A673 (cell line): Measurements from ENCODE around the gene RBP3. TPM values are rescaled to one million over a fixed set of nuclear protein-coding genes. Genes with fewer than 3 reads are reported as not detected.

Source experiments
- BruUV-seq: library from RNA; stranded (reverse); fragments of 400-500 nt; replicated peaks from 2 replicates; lab custom pipeline; 2021; lab: Mats Ljungman, UMichigan
- CTCF ChIA-PET: fragments of 300-600 bp; sonication (Branson Sonifier 250); formaldehyde crosslinking; loops from one replicate; lab custom pipeline; 2022; ENCODE audit warnings: antibody characterized with exemption; lab: Charles Lee
- POLR2A ChIA-PET: fragments of 300-600 bp; sonication (Branson Sonifier 250); formaldehyde crosslinking; loops from one replicate; lab custom pipeline; 2022; ENCODE audit warnings: antibody characterized with exemption; ENCODE audit not compliant: low non-redundant PET; lab: Charles Lee
- DNase-seq: peaks from one replicate; pipeline ENCODE4 v3.0.0-alpha.2; 2015; ENCODE audit warnings: low spot score
- H3K27ac ChIP-seq: fragments of 200-600 bp; sonication (generic); 2 replicates; pipeline ENCODE4 v1.5.1; 2016; ENCODE audit warnings: mixed run types, low read depth, mild to moderate bottlenecking, mixed read lengths, antibody characterized with exemption, low read length; ENCODE audit not compliant: poor library complexity, severe bottlenecking
- H3K27me3 ChIP-seq: fragments of 200-600 bp; sonication (generic); replicated peaks from 2 replicates; pipeline ENCODE4 v1.6.1; 2017; ENCODE audit warnings: mixed run types, low read depth, mild to moderate bottlenecking, mixed read lengths, antibody characterized with exemption, low read length; ENCODE audit not compliant: insufficient read depth, poor library complexity
- H3K36me3 ChIP-seq: fragments of 200-600 bp; sonication (generic); 2 replicates; pipeline ENCODE4 v1.6.1; 2016; ENCODE audit warnings: mixed run types, mild to moderate bottlenecking, mixed read lengths, antibody characterized with exemption, low read length; ENCODE audit not compliant: insufficient read depth, poor library complexity, severe bottlenecking
- H3K4me1 ChIP-seq: fragments of 200-600 bp; sonication (generic); 2 replicates; pipeline ENCODE4 v1.6.1; 2017; ENCODE audit warnings: mixed run types, mild to moderate bottlenecking, mixed read lengths, antibody characterized with exemption, low read length; ENCODE audit not compliant: insufficient read depth, poor library complexity, severe bottlenecking
- H3K4me3 ChIP-seq: fragments of 200-600 bp; sonication (generic); 2 replicates; pipeline ENCODE4 v1.5.1; 2016; ENCODE audit warnings: low read depth, mixed run types, mild to moderate bottlenecking, mixed read lengths, low read length; ENCODE audit not compliant: poor library complexity, severe bottlenecking
- H3K9me3 ChIP-seq: fragments of 200-600 bp; sonication (generic); 2 replicates; pipeline ENCODE4 v1.6.1; 2016; ENCODE audit warnings: mixed run types, low read depth, mild to moderate bottlenecking, mixed read lengths, antibody characterized with exemption, low read length; ENCODE audit not compliant: poor library complexity, severe bottlenecking
- EZH2 ChIP-seq: fragments of 200-600 bp; sonication (generic); IDR thresholded peaks from 2 replicates; pipeline ENCODE4 v1.6.1; 2017; ENCODE audit warnings: borderline replicate concordance, low read depth, mild to moderate bottlenecking, mixed read lengths, antibody characterized with exemption, low read length; ENCODE audit not compliant: poor library complexity, severe bottlenecking
- intact Hi-C: fragments of 100-400 bp; cut with micrococcal nuclease; formaldehyde crosslinking; loops from one replicate; pipeline ENCODE4 v1.10.0; 2022; ENCODE audit not compliant: unreplicated experiment
- total RNA-seq: library from RNA; stranded (reverse); gene quantifications from 2 replicates; pipeline ENCODE4 v1.2.3, GENCODE V29; 2021
- TF ChIP-seq, protein P1 (sequence below): fragments of 300-800, 200-600 bp; sonication (generic); conservative IDR thresholded peaks from 2 replicates; pipeline ENCODE4 v1.5.1; 2017; ENCODE audit warnings: low read depth, mild to moderate bottlenecking, antibody characterized with exemption, low read length, moderate library complexity, mixed read lengths

Gene RBP3
- total RNA-seq, 1 experiment from 2014 or later: not detected

DNA sequence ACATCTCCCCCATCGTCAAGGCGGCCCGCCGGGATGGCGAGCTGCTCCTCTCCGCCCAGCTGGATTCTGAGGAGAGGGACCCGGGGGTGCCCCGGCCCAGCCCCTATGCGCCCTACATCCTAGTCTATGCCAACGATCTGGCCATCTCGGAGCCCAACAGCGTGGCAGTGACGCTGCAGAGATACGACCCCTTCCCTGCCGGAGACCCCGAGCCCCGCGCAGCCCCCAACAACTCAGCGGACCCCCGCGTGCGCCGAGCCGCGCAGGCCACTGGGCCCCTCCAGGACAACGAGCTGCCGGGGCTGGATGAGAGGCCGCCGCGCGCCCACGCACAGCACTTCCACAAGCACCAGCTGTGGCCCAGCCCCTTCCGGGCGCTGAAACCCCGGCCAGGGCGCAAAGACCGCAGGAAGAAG is 38.1 kb upstream of the RBP3 start:
- H3K27ac ChIP-seq: no peak overlapping the region
- H3K4me1 ChIP-seq: no peaks in the 10 kb centered on the region
- intact Hi-C loops: loop anchor here (10.0 kb wide), 1 partner anchor 65 kb away; no protein-coding TSS in a partner anchor
- H3K27me3 ChIP-seq: no peaks in the 10 kb centered on the region
- H3K4me3 ChIP-seq: no peak overlapping the region
- H3K36me3 ChIP-seq: no peaks in the 10 kb centered on the region
- TF ChIP-seq, protein P1, sequence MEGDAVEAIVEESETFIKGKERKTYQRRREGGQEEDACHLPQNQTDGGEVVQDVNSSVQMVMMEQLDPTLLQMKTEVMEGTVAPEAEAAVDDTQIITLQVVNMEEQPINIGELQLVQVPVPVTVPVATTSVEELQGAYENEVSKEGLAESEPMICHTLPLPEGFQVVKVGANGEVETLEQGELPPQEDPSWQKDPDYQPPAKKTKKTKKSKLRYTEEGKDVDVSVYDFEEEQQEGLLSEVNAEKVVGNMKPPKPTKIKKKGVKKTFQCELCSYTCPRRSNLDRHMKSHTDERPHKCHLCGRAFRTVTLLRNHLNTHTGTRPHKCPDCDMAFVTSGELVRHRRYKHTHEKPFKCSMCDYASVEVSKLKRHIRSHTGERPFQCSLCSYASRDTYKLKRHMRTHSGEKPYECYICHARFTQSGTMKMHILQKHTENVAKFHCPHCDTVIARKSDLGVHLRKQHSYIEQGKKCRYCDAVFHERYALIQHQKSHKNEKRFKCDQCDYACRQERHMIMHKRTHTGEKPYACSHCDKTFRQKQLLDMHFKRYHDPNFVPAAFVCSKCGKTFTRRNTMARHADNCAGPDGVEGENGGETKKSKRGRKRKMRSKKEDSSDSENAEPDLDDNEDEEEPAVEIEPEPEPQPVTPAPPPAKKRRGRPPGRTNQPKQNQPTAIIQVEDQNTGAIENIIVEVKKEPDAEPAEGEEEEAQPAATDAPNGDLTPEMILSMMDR: no peak
- TF ChIP-seq EZH2: no peak
- ChIA-PET POLR2A (no interaction called here), CTCF (no interaction called here)
- H3K9me3 ChIP-seq: no peaks in the 10 kb centered on the region
- DNase-seq: no peak
- BruUV-seq: no TSS peak

DNA sequence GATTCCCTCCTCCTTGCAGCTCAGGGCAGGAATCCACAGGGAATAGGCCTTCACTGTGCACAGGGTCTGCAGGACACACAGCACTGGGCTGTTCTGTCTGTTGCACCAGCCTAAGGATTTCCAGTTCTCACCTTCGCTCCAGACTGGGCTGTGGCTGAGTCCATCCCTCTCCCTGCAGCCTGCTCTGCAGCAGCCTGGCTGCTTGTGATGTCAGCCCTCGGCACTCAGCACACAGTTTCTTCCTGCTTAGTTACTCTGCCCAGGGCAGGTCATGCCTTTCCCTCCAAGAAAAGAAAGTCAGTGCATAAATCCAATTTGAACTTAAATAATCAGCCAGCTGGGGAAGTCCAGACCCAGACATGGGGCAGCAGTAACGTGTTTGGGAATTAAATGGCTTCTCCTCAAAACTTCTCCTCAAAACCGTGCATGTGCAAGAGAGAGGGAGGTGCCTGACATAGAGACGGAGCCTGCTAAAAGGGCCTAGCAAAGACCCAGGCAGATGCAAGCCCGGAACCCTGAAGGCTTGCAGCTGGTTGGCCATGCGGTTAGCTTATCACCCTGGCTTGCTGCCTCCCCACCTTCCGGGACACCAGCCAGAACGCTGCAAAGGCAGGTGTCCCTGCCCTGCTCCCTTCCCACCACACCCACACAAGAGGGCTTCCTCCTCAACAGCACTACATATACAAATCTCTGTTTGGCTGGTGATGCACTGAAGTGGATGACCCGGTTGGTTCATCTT is 36.8 kb upstream of the RBP3 start:
- DNase-seq: no peak
- TF ChIP-seq, protein P1: no peak
- TF ChIP-seq EZH2: no peak
- Histone ChIP-seq H3K27ac (no peak overlapping the region), H3K27me3 (no peaks in the 10 kb centered on the region), H3K9me3 (no peaks in the 10 kb centered on the region), H3K4me1 (no peaks in the 10 kb centered on the region), H3K4me3 (no peak overlapping the region), H3K36me3 (no peaks in the 10 kb centered on the region)
- intact Hi-C loops: loop anchor here (10.0 kb wide), 1 partner anchor 63 kb away; no protein-coding TSS in a partner anchor
- no TSS peak for BruUV-seq
- ChIA-PET POLR2A (no interaction called here), CTCF (interaction anchor here (0.7 to 1.4 kb wide), 6 partner anchors 13 to 318 kb away, joined by 3 to 38 read pairs (median 4); no protein-coding TSS in a partner anchor)

DNA sequence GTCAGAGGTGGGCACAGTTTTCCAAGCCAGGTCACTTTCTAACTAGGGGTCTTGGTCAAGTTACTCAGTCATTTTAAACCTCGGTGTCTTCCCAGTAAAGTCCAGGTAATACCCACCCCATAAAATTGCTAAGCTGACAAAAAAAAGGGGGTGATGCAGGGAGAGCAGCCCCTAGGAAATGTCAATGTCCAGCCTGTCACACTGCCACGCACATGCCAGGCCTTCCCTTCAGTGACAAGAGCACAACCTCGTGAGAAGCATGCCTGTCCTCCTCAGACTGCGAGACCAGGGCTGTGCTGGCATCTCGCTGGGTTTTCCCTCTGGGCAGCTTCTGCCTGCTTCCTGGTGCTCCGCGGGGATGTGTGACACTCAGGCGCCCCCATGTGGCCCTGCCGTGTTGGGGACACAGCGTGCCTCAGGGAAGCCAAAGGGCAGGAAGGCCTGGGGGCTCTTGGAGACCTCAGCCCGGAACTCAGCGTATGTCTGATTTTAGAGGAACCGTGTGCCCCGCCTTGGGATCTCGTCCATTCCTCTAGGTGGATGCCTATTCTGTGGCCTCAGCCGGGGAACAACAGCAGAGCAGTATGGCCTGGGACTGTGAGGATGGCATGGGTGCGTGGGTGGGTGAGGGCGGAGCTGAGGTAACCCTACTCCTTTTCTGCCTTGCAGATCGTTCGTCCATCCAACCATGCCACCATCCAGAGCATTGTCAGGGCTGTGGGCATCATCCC is 36.1 kb upstream of the RBP3 start:
- H3K36me3 ChIP-seq: no peaks in the 10 kb centered on the region
- peak; percentile 80 for DNase-seq
- ChIA-PET CTCF (interaction anchor here (0.7 to 1.4 kb wide), 7 partner anchors 14 to 319 kb away, joined by 3 to 38 read pairs (median 4); no protein-coding TSS in a partner anchor), POLR2A (no interaction called here)
- H3K9me3 ChIP-seq: no peaks in the 10 kb centered on the region
- H3K4me1 ChIP-seq: no peaks in the 10 kb centered on the region
- no TSS peak for BruUV-seq
- H3K4me3 ChIP-seq: no peak overlapping the region
- no peak for TF ChIP-seq EZH2
- TF ChIP-seq, protein P1: peak; percentile 86
- H3K27me3 ChIP-seq: no peaks in the 10 kb centered on the region
- intact Hi-C loops: loop anchor here (1.0 to 10.0 kb wide), 2 partner anchors 63 to 265 kb away; no protein-coding TSS in a partner anchor
- no peak overlapping the region for H3K27ac ChIP-seq
